GM18519 (cell line): ENCODE measurements around the gene PAFAH1B1.
"Not testable (repeated sequence)": the region's sequence is repeated elsewhere in the genome, so short reads cannot be mapped to it uniquely, and the experiment has no call there.

Experiments
- ATAC-seq: cut with Tn5 transposase; IDR thresholded peaks from one replicate; pipeline ENCODE4 v1.9.1; 2021; ENCODE audit warnings: mild to moderate bottlenecking, moderate library complexity; ENCODE audit not compliant: unreplicated experiment, low FRiP score

Gene PAFAH1B1

DNA sequence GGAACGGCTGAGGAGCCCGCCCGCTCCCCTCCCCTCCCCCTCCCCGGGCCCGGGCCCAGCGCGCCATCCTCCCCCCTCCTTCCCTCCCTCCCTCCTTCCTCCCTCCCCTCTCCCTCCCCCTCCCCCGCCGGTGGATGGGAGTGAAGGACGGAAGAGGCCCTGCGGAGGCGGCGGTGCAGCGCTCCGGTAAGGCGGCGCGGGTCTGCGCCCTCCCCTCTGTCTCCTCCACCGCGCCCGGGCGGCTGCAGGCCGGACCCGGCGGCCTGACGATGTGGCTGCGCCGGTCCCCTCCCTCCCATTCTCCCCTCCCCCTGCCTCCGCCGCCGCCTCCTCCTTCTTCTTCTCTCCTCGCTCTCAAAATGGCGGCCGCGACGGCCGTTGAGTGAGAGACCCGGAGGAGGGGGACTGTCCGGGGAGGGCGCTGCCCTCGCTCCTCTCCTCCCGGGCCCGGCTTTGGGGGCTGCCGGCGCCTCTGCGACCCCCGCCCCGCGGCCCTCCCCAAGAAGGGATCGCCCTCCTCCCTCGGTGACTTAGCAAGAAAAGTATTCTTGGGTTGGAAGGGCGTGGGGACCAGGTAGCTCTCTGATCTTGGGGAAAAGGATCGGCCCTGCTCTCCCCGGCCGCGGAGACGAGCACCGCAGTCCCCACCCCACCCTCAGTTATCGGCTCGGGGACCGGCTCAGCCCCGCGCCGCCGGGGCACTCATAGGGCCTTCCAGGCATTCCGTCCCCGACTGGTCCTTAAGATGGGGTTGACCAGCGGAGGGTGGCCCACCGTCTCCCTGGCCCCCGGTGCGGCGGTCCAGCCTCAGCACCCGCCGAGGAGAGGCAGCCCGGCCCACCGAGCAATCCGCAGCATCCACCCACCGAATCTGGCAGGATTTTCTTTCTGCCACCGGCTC lies 617 bp downstream of the PAFAH1B1 start:
- ATAC-seq: peak; percentile 29

DNA sequence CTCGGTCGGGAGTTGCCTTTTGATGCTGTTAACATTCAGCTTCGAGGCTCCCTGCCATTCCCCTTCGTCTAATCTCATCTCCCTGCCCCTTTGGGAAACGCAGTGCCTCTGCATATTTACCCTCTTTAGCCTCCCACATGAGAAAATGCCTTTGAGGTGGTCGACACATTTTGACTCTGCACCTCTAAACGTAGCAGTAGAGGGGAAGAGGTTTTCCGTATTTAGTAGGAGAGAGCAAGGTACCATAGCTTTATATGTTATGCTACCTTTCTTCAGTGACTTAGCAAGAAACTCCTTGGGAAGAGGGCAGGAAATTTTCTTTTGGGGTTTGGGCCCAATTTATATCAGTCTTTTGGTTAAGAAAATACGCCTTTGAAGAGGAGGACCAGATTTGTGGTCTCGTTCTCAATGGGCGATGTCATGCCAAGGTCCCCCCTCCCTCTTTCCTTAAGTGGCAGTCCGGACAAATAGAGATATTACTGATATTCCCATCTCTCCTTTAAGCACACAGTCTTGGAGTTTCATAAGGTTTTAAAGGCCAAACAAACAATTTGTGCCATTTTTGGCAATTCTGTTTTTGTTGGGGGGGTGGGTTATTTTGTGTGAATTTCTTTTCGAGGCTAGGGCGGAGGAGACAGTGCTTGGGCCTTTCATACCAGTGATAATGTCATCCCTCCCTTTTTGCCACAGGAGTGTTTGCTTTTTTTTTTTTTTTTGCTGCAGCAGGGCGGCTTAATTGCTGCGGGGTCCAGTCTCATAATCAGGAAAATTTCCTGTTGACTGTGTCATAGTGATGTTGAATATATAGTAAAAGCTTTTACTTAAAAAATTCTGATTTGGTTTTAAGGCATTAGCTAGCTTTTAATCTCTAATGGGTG lies 1.5 kb downstream of the PAFAH1B1 start:
- ATAC-seq: no peak

DNA sequence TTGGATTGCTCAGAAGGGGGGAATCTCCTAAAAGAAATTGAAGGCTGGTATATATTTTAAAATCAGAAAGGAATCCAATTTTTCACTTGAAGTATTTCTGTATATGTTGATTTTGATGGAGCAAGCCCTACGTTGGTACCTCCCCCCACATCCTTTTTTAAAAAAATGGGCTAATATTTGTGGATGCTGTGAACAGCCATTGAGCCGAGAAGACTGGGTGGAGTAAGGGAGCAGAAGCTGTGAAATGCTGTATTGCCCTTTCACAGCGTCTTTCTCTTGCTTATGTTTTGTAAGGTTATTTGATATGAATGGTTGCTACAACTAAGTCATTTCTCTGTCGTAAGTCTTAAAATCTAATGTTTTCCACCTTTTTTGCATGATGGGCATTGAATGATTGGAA lies 2.3 kb downstream of the PAFAH1B1 start:
- no peak for ATAC-seq

DNA sequence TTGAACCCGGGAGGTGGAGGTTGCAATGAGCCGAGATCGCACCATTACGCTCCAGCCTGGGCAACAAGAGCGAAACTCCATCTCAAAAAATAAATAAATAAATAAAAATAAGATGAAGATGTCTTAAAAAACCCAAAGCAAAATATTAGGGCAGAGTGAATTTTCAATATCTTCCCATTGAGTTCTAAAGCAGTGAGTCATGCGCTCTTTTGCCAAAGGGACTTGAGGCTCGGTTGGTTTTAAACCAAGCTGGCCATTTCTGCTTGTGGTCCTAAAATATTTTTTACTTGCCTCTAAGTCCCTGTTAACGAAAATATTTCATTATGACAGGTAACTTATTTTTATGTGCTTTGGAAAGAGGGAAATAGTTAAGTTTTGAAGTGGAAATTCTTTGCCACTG lies 4.7 kb downstream of the PAFAH1B1 start:
- no peak for ATAC-seq

DNA sequence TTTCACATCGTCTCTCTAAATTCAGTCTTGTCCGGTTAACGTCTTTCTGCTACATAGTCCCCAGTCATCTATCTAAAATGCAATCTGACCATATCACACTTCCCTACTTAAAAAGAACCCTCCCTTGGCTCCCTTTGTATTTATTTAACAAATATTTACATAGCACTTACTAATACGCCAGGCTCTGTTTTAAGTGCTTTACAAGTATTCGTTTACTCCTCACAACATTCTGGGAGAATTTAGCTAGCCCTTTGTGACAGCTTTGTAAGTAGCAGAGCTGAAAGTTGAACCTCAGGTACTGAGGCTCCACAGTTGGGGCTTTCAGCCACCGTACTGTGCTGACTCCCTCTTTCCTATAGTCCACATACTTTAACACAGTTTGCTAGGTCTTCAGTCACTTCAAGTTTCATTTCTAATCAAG lies 9.2 kb downstream of the PAFAH1B1 start:
- no peak for ATAC-seq

DNA sequence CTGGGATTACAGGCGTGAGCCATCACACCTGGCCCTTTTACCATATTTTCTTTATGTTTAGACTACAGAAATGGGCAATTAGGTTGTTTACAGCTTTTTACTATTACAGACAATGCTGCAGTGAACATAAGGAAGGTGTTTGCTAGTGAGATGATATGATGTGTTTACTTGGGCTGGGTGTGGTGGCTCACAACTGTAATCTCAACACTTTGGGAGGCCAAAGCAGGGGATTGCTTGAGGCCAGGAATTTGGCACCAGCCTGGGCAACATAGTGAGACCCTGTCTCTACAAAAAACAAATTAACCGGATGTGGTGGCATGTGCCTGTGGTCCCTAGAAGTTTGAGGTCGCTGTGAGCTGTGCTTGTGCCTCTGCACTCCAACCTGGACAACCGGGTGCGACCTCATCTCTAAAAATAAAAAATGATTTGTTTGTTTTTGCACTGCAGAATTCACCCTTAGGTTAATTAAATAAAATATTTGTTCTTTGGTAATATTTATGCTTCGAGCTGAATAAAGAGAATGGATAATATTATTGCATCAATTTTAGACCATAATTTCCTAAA lies 15.0 kb downstream of the PAFAH1B1 start:
- no peak for ATAC-seq

DNA sequence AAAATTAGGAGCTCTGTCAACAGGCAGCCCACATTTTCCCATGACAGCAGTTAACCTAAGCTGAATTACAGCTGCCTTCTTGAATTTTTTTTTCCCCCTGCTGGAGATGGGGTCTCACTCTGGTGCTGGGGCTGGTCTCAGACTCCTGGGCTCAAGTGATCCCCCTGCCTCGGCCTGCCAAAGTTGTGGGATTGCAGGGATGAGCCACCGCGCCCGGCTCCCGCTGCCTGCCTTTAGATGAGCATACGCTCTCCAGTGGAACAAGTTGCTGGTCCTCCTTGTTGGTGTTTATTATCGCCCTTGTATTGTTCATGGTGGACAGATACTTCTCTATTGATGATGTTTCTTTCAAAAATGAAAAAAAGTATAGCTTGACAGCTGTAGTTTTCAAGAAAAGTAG lies 15.6 kb downstream of the PAFAH1B1 start:
- no peak for ATAC-seq

DNA sequence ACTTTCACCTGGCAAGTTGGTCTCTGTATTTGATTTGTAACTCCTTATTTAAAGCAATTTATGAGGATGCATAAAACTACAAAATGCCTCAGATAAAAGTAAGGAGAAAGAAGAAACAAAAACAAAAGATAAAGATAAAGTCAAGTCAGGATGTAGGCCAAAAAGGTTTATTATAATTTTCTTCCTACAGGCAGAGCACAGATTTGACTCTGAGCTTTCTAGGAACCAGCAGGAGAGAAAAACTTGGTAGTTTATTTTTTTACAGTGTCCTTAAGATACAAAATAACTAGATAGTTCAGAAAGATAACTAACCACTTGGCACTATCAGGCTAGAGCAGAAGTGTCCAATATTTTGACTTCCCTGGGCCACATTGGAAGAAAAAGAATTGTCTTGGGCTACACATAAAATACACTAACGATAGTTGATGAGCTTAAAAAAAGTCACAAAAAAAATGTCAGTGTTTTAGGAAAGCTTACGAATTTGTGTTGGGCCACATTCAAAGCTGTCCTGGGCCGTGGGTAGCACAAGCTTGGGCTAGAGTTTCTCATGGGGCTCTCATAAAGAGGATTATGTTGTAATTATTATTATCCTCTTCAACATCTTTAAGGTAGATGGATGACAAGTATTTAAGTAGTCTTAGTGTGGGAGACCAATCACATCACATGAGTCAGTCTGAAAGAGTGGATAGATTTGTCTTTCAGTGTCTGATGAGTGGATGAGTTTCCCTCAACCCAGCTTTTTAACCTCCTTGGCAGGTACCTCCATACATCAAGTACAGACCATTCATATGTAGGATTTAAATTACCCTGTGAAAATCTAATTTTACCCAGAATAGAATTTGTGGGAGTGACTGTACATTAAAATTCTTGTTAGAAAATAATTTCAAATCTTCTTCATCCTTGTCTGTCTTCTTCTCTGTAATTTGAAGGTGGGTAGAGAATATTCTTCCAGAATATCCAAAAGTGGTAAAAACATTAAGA lies 17.0 kb downstream of the PAFAH1B1 start:
- ATAC-seq: no peak

DNA sequence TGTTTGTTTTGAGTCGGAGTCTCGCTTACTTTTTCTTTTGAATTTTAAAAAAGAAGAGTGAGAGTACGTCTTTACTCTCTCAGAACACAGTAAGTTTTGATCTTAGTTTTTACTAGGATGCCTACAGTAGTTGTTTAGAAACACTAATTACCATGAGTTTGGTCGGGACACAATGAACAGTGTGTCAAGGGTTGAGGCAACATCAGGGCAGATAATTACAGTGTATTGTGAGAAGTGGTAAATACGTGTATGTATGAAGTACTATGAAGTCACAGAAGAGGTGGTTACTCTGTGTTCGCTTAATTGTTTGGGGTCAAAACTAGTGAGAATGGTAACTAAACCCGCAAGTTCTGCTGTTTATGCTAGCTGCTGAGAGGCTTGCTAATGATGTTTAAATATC lies 18.2 kb downstream of the PAFAH1B1 start:
- no peak for ATAC-seq

DNA sequence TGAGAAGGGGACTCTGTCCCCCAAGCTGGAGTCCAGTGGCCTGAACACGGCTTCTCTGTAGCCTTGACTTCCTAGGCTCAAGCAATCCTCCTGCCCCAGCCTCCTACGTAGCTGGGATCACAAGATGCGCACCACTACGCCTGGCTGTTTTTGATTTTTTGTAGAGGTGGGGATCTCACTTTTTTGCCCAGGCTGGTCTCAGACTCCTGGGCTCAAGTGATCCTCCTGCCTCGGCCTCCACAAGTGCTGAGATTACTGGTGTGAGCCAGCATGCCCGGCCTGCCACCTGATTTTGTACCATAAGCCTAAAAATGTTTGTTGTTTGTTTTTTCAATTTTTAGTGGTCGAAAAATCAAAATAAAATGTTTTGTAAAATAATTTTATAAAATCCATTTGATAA lies 19.2 kb downstream of the PAFAH1B1 start:
- no peak for ATAC-seq

DNA sequence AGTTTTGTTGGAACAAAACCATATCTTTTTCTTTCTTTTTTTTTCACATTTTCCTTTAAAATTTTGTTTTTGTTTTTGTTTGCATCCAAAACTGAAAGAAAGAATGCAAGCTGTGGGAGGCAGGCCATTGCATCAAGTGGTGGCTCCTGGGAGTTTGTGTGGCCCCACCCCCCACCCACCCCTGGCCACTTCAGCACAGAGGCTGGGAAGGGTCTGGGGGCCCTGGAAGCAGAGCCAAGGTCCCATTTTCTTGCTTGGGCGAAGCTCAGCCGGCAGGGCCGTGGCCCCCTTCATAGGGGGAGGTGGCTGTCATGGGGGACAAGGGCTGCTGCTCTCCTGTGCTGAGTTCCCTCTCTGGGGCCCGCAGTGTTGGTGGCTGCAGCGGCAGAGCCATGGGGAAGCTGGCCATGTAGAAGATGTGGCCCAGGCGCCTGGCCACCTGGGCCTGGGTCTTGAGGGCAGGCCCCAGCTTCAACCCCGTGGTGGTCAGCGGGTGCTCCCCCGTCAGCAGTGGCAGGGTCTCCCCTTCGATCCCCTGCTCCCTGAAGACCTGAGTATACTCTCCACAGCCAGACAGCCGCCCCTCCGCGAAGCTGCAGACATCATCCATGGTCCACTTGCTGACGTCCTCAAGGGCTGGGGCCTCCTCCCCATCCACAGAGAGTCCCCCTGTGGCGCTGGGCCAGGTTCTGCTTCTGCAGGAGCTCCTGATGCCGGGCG lies 19.8 kb downstream of the PAFAH1B1 start:
- ATAC-seq: no peak

DNA sequence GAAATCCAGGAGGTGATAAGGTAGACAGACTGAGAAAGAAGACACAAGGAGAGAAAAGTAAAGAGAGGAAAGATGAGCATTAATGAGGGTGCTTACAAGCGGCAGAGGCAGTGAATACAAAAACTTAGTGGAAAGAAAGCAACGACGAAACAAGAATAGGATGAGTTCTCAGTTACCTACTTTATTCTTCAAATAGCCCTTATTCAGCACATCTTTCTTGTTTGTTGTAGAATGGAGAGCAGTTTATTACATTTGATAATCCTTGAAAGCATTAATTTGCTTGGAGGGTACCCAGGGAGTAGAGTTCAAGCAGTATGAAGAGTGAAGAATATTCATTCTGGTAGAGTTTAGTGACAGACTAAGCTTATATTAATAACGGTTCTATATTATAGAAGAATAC lies 22.4 kb downstream of the PAFAH1B1 start:
- no peak for ATAC-seq

DNA sequence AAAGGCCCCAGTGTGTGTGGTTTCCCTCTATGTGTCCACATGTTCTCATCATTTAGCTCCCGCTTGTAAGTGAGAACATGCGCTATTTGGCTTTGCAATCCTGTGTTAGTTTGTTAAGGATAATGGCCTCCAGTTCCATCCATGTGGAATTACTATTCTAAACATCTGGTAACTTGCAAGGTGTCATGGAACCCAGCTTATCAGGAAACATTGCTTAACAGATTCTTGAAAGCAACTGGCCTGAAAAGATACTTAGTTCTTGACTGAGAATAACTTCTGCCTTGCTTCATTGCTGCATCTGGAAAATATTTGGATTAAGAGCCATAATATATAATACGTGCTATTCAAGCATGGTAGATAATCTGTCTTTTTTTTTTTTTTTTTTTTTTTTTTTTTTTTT lies 27.8 kb downstream of the PAFAH1B1 start:
- ATAC-seq: no peak

DNA sequence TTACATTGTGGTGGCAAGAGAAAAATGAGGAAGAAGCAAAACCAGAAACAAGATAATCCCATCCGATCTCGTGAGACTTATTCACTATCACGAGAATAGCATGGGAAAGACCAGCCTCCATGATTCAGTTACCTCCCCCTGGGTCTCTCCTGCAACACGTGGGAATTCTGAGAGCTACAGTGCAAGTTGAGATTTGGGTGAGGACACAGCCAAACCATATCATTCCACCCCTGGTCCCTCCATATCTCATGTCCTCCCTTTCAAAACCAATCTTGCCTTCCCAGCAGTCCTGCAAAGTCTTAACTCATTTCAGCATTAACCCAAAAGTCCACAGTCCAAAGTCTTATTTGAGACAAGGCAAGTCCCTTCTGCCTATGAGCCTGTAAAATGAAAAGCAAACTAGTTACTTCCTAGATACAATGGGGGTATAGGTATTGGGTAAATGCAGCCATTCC lies 28.5 kb downstream of the PAFAH1B1 start:
- not testable (repeated sequence) for ATAC-seq

DNA sequence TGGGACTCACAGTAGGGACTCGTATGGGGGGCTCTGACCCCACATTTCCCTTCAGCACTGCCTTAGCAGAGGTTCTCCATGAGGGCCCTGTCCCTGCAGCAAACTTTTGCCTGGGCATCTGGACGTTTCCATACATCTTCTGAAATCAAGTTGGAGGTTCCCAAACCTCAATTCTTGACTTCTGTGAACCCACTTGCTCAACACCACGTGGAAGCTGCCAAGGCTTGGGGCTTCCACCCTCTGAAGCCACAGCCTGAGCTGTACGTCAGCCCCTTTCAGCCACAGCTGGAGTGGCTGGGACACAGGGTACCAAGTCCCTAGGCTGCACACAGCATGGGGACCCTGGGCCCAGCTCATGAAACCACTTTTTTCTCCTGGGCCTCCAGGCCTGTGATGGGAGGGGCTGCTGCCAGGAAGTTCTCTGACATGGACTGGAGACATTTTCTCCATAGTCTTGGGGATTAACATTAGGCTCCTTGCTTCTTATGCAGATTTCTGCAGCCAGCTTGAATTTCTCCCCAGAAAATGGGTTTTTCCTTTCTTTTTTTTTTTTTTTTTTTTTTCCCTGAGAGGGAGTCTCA lies 29.4 kb downstream of the PAFAH1B1 start:
- not testable (repeated sequence) for ATAC-seq

DNA sequence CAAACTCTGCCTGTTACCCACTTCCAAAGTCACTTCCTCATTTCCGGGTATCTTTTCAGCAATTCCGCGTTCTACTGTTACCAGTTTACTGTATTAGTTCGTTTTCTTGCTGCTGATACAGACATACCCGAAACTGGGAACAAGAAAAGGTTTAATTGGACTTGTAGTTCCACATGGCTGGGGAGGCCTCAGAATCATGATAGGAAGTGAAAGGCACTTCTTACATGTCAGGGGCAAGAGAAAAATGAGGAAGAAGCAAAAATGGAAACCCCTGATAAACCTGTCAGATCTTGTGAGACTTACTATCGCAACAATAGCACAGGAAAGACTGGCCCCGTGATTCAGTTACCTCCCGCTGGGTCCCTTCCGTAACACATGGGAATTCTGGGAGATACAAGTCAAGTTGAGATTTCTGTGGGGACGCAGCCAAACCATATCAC lies 30.9 kb downstream of the PAFAH1B1 start:
- ATAC-seq: no peak

DNA sequence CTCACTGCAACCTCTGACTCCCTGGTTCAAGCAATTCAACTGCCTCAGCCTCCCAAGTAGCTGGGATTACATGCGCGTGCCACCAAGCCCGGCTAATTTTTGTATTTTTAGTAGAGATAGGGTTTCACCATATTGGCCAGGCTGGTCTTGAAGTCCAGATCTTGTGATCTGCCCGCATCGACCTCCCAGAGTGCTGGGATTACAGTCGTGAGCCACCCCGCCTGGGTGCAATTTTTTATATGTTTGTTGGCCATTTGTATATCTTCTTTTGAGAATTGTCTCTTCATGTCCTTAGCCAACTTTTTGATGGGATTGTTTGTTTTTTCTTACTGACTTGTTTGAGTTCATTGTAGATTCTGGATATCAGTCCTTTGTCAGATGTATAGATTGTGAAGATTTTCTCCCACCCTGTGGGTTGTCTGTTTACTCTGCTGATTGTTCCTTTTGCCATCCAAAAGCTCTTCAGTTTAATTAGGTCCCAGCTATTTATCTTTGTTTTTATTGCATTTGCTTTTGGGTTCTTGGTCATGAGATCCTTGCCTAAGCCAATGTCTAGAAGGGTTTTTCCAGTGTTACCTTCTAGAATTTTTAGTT lies 33.3 kb downstream of the PAFAH1B1 start:
- ATAC-seq: not testable (repeated sequence)

DNA sequence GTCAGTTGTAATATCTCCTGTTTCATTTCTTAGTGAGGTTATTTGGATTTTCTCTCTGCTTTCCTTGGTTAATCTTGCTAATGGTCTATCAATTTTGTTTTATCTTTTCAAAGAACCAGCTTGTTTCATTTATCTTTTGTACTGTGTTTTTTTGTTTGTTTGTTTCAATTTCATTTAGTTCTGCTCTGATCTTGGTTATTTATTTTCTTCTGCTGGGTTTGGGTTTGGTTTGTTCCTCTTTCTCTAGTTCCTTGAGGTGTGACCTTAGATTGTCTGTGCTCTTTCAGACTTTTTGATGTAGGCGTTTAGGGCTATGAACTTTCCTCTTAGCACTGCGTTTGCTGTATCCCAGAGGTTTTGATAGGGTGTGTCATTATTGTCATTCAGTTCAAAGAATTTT lies 35.5 kb downstream of the PAFAH1B1 start:
- ATAC-seq: not testable (repeated sequence)
